HG03064 (cell line): ENCODE measurements around the gene HECTD3.
"Not testable (repeated sequence)": the region's sequence is repeated elsewhere in the genome, so short reads cannot be mapped to it uniquely, and the experiment has no call there.

Experiments
- ATAC-seq: cut with Tn5 transposase; IDR thresholded peaks from one replicate; pipeline ENCODE4 v1.9.1; 2021; ENCODE audit warnings: low read depth; ENCODE audit not compliant: unreplicated experiment

Gene HECTD3

DNA sequence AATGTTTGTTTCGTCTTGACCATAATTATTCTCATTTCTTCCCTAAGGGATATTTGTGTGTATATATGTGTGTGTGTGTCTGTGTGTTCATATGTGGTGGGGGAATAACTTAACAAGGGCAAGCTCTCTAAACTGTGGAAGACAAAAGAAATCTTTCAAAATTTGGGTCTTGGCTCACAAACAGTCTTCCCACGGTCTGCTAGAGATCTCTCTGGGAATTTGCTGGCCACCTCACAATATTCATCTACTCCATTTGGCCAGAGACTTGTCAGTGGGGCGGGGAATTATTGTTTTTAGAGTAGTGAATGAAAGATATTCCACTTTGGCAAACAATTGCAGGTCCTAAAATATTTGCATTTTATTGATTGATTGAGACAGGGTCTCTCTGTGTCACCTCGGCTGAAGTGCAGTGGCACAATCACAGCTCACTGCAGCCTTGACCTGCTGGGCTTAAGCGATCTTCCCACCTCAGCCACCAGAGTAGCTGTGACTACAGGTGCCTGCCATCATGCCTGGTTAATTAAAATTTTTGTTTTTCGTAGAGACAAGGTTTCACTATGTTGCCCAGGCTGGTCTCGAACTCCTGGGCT, 16.7 kb downstream of the HECTD3 start:
- no peak for ATAC-seq

DNA sequence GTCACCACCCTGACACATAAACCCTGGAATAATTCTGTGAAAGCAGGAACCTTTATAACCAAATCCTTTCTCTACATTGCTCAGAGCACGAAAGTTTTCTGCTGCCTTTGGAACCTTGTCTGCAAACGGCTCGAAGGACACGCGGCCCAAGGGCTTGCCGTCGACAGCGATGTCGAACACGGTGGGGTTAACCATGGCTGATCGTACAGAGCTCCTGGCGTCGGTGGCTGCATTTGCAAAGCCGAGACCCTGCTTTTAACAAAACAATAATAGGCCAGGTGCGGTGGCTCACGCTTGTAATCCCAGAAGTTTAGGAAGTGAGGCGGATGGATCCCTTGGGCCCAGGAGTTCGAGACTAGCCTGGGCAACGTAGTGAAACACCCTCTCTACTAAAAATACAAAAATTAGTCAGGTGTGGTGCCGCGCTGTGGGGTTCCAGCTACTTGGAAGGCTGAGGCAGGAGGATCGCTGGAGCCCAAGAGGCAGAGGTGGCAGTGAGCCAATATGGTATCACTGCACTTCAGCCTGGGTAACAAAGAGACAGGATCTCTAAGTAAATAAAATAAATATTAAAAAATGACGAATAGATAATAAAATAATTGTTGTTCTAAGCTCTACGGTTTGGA, 22.5 kb downstream of the HECTD3 start:
- ATAC-seq: no peak

DNA sequence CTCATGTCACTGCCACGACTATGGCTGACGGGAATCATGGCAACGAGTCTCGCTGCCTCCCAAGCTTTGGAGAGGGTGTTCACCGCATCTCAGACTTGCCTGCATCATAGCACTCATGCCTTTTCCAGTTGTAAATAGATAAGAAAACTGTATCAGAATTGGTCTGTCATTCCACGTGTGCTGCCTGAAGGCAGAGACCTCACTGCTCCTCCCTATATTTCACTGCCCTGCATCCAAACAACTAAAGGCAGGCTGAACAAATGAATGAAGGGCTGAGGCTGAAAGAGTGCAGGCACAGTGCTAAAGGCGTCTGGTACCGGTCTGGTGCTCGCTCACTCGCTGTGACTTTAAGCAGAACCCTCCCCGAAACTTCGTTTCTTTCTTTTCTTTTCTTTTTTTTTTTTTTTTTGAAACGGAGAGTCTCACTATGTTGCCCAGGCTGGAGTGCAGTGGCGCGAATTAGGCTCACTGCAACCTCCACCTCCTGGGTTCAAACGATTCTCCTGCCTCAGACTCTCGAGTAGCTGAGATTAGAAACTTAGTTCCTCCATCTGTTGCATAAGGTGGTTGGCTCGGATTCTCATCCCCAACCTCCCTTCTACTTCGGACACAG, 25.3 kb downstream of the HECTD3 start:
- peak; percentile 13 for ATAC-seq

DNA sequence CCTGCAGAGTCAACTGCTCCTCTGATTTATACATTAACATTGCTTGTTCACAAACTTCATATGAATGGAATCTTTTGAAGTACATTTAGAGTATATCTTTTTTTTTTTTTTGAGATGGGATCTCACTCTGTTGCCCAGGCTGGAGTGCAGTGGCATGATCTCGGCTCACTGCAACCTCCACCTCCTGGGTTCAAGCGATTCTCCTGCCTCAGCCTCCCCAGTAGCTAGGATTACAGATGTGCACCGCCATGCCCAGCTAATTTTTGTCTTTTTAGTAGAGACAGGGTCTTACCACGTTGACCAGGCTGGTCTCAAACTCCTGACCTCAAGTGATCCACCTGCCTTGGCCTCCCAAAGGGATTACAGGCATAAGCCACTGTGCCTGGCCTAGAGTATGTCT, 33.8 kb downstream of the HECTD3 start:
- not testable (repeated sequence) for ATAC-seq

- no peak for ATAC-seq
These were observed 34.9 kb downstream of the HECTD3 start for GRCh38 chr1:44976252-44976651.

DNA sequence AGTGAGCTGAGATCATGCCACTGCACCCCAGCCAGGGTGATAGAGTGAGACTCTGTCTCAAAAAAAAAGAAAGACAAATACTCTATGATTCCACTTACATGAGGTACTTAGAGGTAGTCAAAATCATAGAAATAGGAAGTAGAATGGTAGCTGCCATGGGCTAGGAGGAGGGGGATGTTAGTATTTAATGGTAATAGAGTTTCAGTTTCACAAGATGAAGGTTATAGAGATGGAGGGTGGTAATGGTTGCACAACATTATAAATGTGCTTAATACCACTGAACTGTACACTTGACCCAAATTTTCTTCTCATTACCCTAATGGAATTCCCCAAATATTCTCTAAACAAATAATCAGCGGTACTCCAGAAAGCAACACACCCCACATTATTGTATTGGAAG, 37.5 kb downstream of the HECTD3 start:
- no peak for ATAC-seq

DNA sequence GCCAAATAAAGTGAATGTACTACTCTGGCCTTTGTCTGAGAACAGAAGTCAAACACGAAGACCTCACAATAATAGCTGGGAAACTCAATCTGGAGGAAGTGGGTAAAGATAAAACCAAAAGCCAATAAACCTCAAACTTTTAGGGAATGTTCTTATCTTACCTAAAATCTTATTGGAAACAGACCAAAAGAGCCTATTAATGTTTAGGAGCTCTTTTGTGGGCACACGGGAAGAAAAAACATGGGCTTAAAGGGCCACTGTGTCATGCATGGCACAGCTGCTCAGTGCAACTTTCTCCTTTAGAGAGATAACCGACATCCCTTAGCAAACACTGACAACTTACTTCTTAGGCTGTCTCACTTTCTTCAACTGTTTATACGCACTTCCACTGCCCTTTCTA, 40.8 kb downstream of the HECTD3 start:
- no peak for ATAC-seq

GRCh38 chr1:44964396-44964795, 46.7 kb downstream of the HECTD3 start:
- no peak for ATAC-seq

- ATAC-seq: no peak
These were observed 48.4 kb downstream of the HECTD3 start for GRCh38 chr1:44962729-44963128.

- ATAC-seq: not testable (repeated sequence)
These were observed 49.1 kb downstream of the HECTD3 start for GRCh38 chr1:44962022-44962421.

- not testable (repeated sequence) for ATAC-seq
These were observed 53.6 kb downstream of the HECTD3 start for GRCh38 chr1:44957566-44957965.

DNA sequence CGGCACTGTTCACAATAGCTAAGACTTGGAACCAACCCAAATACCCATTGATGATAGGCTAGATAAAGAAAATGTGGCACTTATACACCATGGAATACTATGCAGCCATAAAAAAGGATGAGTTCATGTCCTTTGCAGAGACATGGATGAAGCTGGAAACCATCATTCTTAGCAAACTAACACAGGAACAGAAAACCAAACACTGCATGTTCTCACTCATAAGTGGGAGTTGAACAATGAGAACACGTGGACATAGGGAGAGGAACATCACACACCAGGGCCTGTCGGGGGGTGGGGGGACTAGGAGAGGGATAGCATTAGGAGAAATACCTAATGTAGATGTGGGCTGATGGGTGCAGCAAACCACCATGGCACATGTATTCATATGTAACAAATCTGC, 55.0 kb downstream of the HECTD3 start:
- ATAC-seq: not testable (repeated sequence)
